SK-N-MC (cell line): Measurements from ENCODE around the gene EIF2S2.

Experiments
- EZH2 ChIP-seq: fragments of 200-600 bp; sonication (generic); IDR thresholded peaks from one replicate; pipeline ENCODE4 v1.6.1; 2017; ENCODE audit warnings: antibody characterized with exemption
- POLR2AphosphoS5 ChIP-seq: IDR thresholded peaks from 2 replicates; pipeline ENCODE4 v1.6.1; 2012; ENCODE audit warnings: mild to moderate bottlenecking, low read depth, low read length, borderline replicate concordance

GRCh38 chr20:34108616-34109174 is 3.3 kb downstream of the EIF2S2 start:
- TF ChIP-seq POLR2AphosphoS5, result no peak
- TF ChIP-seq EZH2, result no peak
